Stomach (tissue), 9 donors: ENCODE results near the gene ABHD17B. TPM values are rescaled to one million over a fixed set of nuclear protein-coding genes. Genes with fewer than 3 reads are reported as not detected.

Experiments used
- DNase-seq, 2 donors: peaks; one replicate each; pipeline versions ENCODE4 v3.0.0 to v3.0.0-alpha.2; 2013 to 2019
- H3K27ac ChIP-seq, 5 donors: fragments of 200-600 bp in 4 of 5; sonication (generic) in 4 of 5; one replicate each; pipeline ENCODE4 v1.5.1; 2013 to 2019; ENCODE audit warnings: mild to moderate bottlenecking in 1 of 5, moderate library complexity in 1 of 5
- H3K27me3 ChIP-seq, 3 donors: fragments of 200-600 bp; sonication (generic); one replicate each; pipeline ENCODE4 v1.5.1; 2017 to 2019; ENCODE audit warnings: mixed run types in 1 of 3
- H3K36me3 ChIP-seq, 4 donors: fragments of 200-600 bp; sonication (generic); 1 replicate in 3 of 4; 2 replicates in 1 of 4; pipeline ENCODE4 v1.5.1; 2016 to 2019
- H3K4me1 ChIP-seq, 4 donors: fragments of 200-600 bp; sonication (generic); one replicate each; pipeline ENCODE4 v1.5.1; 2016 to 2019
- H3K4me3 ChIP-seq, 4 donors: fragments of 200-600 bp; sonication (generic) in 3 of 4; one replicate each; pipeline ENCODE4 v1.5.1; 2016 to 2019; ENCODE audit warnings: mild to moderate bottlenecking in 1 of 4
- H3K9me3 ChIP-seq, 4 donors: fragments of 200-600 bp; sonication (generic); one replicate each; pipeline ENCODE4 v1.5.1; 2016 to 2019
- CTCF ChIP-seq, 7 experiments: fragments of 450-650 bp in 4 of 7; fragments of 200-600 bp in 3 of 7; sonication (generic) in 3 of 7; IDR thresholded peaks; one replicate each; pipeline ENCODE4 v1.5.1; 2016 to 2019; ENCODE audit warnings: antibody characterized with exemption in 7 of 7, control low read depth in 2 of 7, mild to moderate bottlenecking in 1 of 7
- EP300 ChIP-seq: sonication (generic); formaldehyde crosslinking; IDR thresholded peaks from one replicate; pipeline ENCODE4 v1.6.1; 2017; ENCODE audit warnings: antibody characterized with exemption
- POLR2A ChIP-seq, 4 donors: fragments of 450-650 bp; IDR thresholded peaks; one replicate each; pipeline ENCODE4 v1.6.1; 2016; ENCODE audit warnings: antibody characterized with exemption in 4 of 4, control low read depth in 2 of 4, mild to moderate bottlenecking in 1 of 4, moderate library complexity in 1 of 4
- POLR2AphosphoS5 ChIP-seq, 3 donors: sonication (generic); formaldehyde crosslinking; IDR thresholded peaks; one replicate each; pipeline ENCODE4 v1.6.1; 2016; ENCODE audit warnings: antibody characterized with exemption in 3 of 3
- WGBS, 5 donors: extraction: QIAGEN DNeasy Blood & Tissue Kit in 3 of 5; methylation state at CpG; one replicate each; pipeline versions ENCODE4 v1.1.5 to v1.1.7; 2013 to 2018; 5-methylcytosine and 5-hydroxymethylcytosine counted together
- intact Hi-C: fragments of 100-400 bp; cut with DNase I; formaldehyde crosslinking; loops from one replicate; pipeline ENCODE4 v1.15.1; 2023; ENCODE audit warnings: low total_unique reads
- polyA plus RNA-seq, 3 donors: library from polyadenylated mRNA; stranded (reverse); fragments of 200-250 nt; gene quantifications; one replicate each; pipeline ENCODE4 v1.2.3, GENCODE V29; 2013
- total RNA-seq, 5 donors: library from RNA; depleted of rRNA; stranded (reverse); fragments of >200 nt; gene quantifications; one replicate each; pipeline versions ENCODE4 v1.1.0 to v1.2.3, GENCODE V29; 2014 to 2016
- donor health status: healthy with polysubstance abuse.
- donor health status: Bipolar disorder and iron deficiency.
- donor health status: healthy.

The ABHD17B gene
- total and polyA plus RNA-seq, 8 donors = 4.0 to 57.5 (median 11.2) TPM

- Histone ChIP-seq H3K9me3 (no peaks in the 10 kb centered on the region), H3K36me3 (no peaks in the 10 kb centered on the region), H3K4me3 (no peak overlapping the region), H3K27me3 (no peaks in the 10 kb centered on the region), H3K27ac (no peak overlapping the region), H3K4me1 (no peaks in the 10 kb centered on the region)
- TF ChIP-seq POLR2A (IDR thresholded peaks at IDR 0.05) (no peak), EP300 (no peak), CTCF (IDR thresholded peaks at IDR 0.05) (no peak), POLR2AphosphoS5 (IDR thresholded peaks at IDR 0.05) (no peak)
- intact Hi-C loops = no loop called here
- no peak for DNase-seq
- 74 to 86% (median 83%) methylated on average over 4 of the region's 4 CpGs for WGBS, 5 donors
Measured at GRCh38 chr9:71824257-71824656, 86.7 kb downstream of the ABHD17B start.

- TF ChIP-seq POLR2A (IDR thresholded peaks at IDR 0.05) = no peak
- no peak for TF ChIP-seq POLR2AphosphoS5 (IDR thresholded peaks at IDR 0.05)
- no peak for TF ChIP-seq EP300
- TF ChIP-seq CTCF (IDR thresholded peaks at IDR 0.05) = no peak
- Histone ChIP-seq H3K9me3 (no peaks in the 10 kb centered on the region), H3K4me1 (no peaks in the 10 kb centered on the region), H3K36me3 (no peaks in the 10 kb centered on the region), H3K27ac (no peak overlapping the region), H3K27me3 (no peaks in the 10 kb centered on the region), H3K4me3 (no peak overlapping the region)
- intact Hi-C loops = no loop called here
- no peak for DNase-seq
Measured at GRCh38 chr9:71822935-71823334, 88.1 kb downstream of the ABHD17B start.

- intact Hi-C loops = no loop called here
- 45 to 66% (median 52%) methylated on average over 3 of the region's 3 CpGs for WGBS, 5 donors
Measured at GRCh38 chr9:71822456-71822855, 88.5 kb downstream of the ABHD17B start.

GRCh38 chr9:71821405-71821804 lies 89.6 kb downstream of the ABHD17B start:
- WGBS, 5 donors = 79 to 92% (median 87%) methylated on average over 3 of the region's 3 CpGs
- H3K27ac ChIP-seq = no peak overlapping the region
- DNase-seq = no peak
- H3K36me3 ChIP-seq = no peaks in the 10 kb centered on the region
- no peak overlapping the region for H3K4me3 ChIP-seq
- intact Hi-C loops = no loop called here
- TF ChIP-seq CTCF (IDR thresholded peaks at IDR 0.05) = no peak
- no peak for TF ChIP-seq POLR2A (IDR thresholded peaks at IDR 0.05)
- no peak for TF ChIP-seq EP300
- no peak for TF ChIP-seq POLR2AphosphoS5 (IDR thresholded peaks at IDR 0.05)
- H3K4me1 ChIP-seq = no peaks in the 10 kb centered on the region
- no peaks in the 10 kb centered on the region for H3K27me3 ChIP-seq
- H3K9me3 ChIP-seq = no peaks in the 10 kb centered on the region

More at GRCh38 chr9:71822456-71822855, 88.5 kb downstream of the ABHD17B start:
- no peaks in the 10 kb centered on the region for H3K36me3 ChIP-seq
- no peak for DNase-seq
- H3K4me3 ChIP-seq = no peak overlapping the region
- H3K27me3 ChIP-seq = no peaks in the 10 kb centered on the region
- no peaks in the 10 kb centered on the region for H3K4me1 ChIP-seq
- TF ChIP-seq EP300 = no peak
- TF ChIP-seq POLR2AphosphoS5 (IDR thresholded peaks at IDR 0.05) = no peak
- TF ChIP-seq CTCF (IDR thresholded peaks at IDR 0.05) = no peak
- TF ChIP-seq POLR2A (IDR thresholded peaks at IDR 0.05) = no peak
- H3K27ac ChIP-seq = no peak overlapping the region
- H3K9me3 ChIP-seq = no peaks in the 10 kb centered on the region
